KMS-11 (cell line): ENCODE data around the gene TVP23C.

Experiments used
- H2AFZ ChIP-seq: fragments of 200-600 bp; sonication (generic); 2 replicates; pipeline ENCODE4 v1.6.1; 2016; ENCODE audit warnings: antibody characterized with exemption, mixed run types, low read depth
- H3K27ac ChIP-seq: fragments of 200-600 bp; sonication (generic); 2 replicates; pipeline ENCODE4 v1.6.1; 2016; ENCODE audit warnings: mild to moderate bottlenecking, mixed run types
- H3K27me3 ChIP-seq: fragments of 200-600 bp; sonication (generic); 2 replicates; pipeline ENCODE4 v1.6.1; 2017; ENCODE audit warnings: mild to moderate bottlenecking, low read depth, mixed run types, moderate library complexity; ENCODE audit not compliant: insufficient read depth
- H3K36me3 ChIP-seq: fragments of 200-600 bp; sonication (generic); 2 replicates; pipeline ENCODE4 v1.6.1; 2017; ENCODE audit warnings: mild to moderate bottlenecking, mixed run types; ENCODE audit not compliant: insufficient read depth
- H3K4me1 ChIP-seq: fragments of 200-600 bp; sonication (generic); 2 replicates; pipeline ENCODE4 v1.6.1; 2016; ENCODE audit warnings: mild to moderate bottlenecking, low read depth, mixed run types; ENCODE audit not compliant: poor library complexity, severe bottlenecking
- H3K4me2 ChIP-seq: fragments of 200-600 bp; sonication (generic); 2 replicates; pipeline ENCODE4 v1.7.0; 2016; ENCODE audit warnings: mild to moderate bottlenecking, mixed run types
- H3K4me3 ChIP-seq: fragments of 200-600 bp; sonication (generic); IDR thresholded peaks from 2 replicates; pipeline ENCODE4 v1.6.1; 2017; ENCODE audit warnings: low read depth, low read length, mixed read lengths; ENCODE audit not compliant: insufficient read depth
- H3K79me2 ChIP-seq: fragments of 200-600 bp; sonication (generic); 2 replicates; pipeline ENCODE4 v1.6.1; 2016; ENCODE audit warnings: low read depth, mixed run types; ENCODE audit not compliant: insufficient read depth
- H3K9ac ChIP-seq: fragments of 200-600 bp; sonication (generic); 2 replicates; pipeline ENCODE4 v1.6.1; 2016; ENCODE audit warnings: mild to moderate bottlenecking, mixed run types
- H4K20me1 ChIP-seq: fragments of 200-600 bp; sonication (generic); 2 replicates; pipeline ENCODE4 v1.6.1; 2016; ENCODE audit warnings: mild to moderate bottlenecking, mixed run types; ENCODE audit not compliant: insufficient read depth
- TF ChIP-seq, protein P1 (sequence below): fragments of 200-600 bp; sonication (generic); conservative IDR thresholded peaks from 2 replicates; pipeline ENCODE4 v1.6.1; 2017; ENCODE audit warnings: low read depth, mild to moderate bottlenecking, antibody characterized with exemption, low read length, moderate library complexity, mixed read lengths

TVP23C gene

DNA sequence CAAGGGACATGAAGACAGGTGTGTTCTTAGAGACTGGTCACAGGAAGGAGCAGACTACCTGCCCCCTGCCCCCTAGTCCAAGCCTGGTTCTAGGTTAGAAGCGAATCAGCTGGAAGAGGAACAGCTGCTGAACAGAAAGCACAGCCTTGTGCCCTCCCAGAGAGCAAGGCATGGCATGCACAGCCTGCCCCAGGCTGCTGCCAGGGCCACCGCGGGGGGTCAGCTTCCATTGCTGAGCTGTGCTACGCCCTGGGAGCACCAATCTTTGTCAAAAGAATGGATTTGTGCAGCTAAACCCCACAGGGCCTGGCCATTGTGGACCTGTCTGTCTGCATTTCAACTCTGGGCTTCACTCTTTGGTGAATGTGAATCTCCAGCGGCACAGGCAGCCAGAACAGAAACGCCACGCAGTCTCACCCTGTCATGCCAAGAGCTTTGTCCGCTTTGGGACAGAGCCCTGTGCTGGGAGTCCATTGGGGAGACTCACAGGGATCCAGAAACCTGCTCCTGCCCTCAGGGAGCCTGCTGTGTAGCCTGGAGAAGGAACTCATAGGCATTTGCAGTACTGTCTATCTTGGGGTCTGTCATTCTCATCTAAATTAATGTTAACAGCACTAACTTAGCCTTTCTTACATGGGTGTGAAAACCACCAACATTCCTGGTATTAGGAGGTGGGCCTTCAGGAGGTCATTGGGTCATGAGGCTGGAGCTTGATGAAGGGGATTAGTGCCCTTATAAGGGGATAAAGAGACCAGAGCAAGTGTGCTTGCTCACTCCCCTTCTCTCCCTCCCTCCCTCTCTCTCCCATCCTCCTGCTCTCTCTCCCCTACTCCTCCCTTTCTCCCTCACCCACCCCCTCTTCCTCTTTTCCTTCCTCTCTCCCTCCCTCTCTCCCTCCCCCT lies 70.2 kb downstream of the TVP23C start:
- Histone ChIP-seq H3K27me3 (no peaks in the 10 kb centered on the region), H3K27ac (no peak overlapping the region)

GRCh38 chr17:15492186-15492585 lies 71.1 kb downstream of the TVP23C start:
- Histone ChIP-seq H3K9ac (no peak overlapping the region), H3K36me3 (no peaks in the 10 kb centered on the region), H3K4me2 (no peak overlapping the region), H4K20me1 (no peaks in the 10 kb centered on the region), H2AFZ (no peak overlapping the region), H3K27me3 (no peaks in the 10 kb centered on the region), H3K79me2 (no peaks in the 10 kb centered on the region), H3K4me1 (no peaks in the 10 kb centered on the region), H3K27ac (no peak overlapping the region), H3K4me3 (no peak overlapping the region)
- TF ChIP-seq, protein P1, sequence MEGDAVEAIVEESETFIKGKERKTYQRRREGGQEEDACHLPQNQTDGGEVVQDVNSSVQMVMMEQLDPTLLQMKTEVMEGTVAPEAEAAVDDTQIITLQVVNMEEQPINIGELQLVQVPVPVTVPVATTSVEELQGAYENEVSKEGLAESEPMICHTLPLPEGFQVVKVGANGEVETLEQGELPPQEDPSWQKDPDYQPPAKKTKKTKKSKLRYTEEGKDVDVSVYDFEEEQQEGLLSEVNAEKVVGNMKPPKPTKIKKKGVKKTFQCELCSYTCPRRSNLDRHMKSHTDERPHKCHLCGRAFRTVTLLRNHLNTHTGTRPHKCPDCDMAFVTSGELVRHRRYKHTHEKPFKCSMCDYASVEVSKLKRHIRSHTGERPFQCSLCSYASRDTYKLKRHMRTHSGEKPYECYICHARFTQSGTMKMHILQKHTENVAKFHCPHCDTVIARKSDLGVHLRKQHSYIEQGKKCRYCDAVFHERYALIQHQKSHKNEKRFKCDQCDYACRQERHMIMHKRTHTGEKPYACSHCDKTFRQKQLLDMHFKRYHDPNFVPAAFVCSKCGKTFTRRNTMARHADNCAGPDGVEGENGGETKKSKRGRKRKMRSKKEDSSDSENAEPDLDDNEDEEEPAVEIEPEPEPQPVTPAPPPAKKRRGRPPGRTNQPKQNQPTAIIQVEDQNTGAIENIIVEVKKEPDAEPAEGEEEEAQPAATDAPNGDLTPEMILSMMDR, result no peak

More for the DNA sequence above, 70.2 kb downstream of the TVP23C start:
- H3K79me2 ChIP-seq, result no peaks in the 10 kb centered on the region
- no peak overlapping the region for H3K9ac ChIP-seq
- no peak overlapping the region for H3K4me3 ChIP-seq
- TF ChIP-seq, protein P1, result no peak
- H2AFZ ChIP-seq, result no peak overlapping the region
- no peaks in the 10 kb centered on the region for H3K4me1 ChIP-seq
- no peaks in the 10 kb centered on the region for H3K36me3 ChIP-seq
- no peaks in the 10 kb centered on the region for H4K20me1 ChIP-seq
- no peak overlapping the region for H3K4me2 ChIP-seq

DNA sequence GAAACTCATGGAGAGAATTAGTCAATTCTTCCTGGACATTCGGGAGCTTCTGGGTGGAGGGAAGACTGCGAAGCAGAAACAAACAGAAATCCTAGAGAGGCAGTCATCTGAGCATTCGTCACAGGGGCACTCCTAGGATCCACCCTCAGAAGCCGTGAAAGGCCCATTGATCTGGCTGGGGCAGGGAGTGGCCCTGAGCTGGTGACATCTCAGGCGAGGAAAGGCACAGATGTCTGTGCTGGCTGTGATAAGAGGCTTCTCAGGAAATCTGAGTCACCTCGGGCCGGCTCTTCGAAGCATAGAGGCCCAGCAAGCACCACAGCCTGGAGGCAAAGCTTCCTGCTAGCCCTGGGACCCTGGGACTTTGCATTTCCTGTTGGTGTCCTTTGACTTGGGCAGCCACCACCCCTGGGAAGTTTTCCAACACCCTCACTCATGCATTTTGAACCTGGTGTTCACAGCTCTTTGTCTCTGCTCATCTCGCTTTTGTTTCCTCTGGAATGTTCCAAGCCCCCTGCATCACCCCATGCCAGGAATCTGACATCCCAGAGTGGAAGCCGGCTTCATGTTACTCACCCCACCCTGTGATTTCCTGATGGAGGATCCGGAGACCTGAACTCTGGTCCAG lies 72.5 kb downstream of the TVP23C start:
- Histone ChIP-seq H3K9ac (no peak overlapping the region), H4K20me1 (no peaks in the 10 kb centered on the region), H3K4me1 (no peaks in the 10 kb centered on the region), H3K4me2 (no peak overlapping the region), H3K36me3 (no peaks in the 10 kb centered on the region), H3K4me3 (no peak overlapping the region), H3K27ac (no peak overlapping the region), H3K27me3 (no peaks in the 10 kb centered on the region), H3K79me2 (no peaks in the 10 kb centered on the region), H2AFZ (no peak overlapping the region)
- TF ChIP-seq, protein P1, result no peak

DNA sequence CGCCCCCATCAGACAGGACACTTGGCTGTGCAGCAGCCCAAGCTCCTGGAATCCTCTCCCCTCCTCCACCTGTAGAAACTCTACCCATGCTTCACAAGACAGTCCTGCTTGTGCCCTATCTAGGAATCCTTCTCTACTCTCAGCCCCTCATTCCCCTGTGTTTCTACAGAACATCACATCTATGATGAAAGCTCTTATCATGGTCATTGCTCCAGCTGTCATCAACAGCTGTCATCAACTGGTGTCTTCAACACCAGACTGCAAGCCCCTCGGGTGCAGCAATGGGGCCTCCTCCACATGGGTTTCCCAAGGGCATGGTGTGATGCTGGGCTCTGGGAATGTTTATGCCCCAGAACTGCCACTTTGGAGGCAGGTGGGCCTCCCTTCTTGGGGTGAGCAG lies 74.7 kb downstream of the TVP23C start:
- no peak overlapping the region for H3K27ac ChIP-seq
- H3K27me3 ChIP-seq, result no peaks in the 10 kb centered on the region
- H3K79me2 ChIP-seq, result no peaks in the 10 kb centered on the region
- H2AFZ ChIP-seq, result no peak overlapping the region
- no peaks in the 10 kb centered on the region for H3K4me1 ChIP-seq
- no peak overlapping the region for H3K4me2 ChIP-seq
- H3K9ac ChIP-seq, result no peak overlapping the region
- TF ChIP-seq, protein P1, result no peak
- H3K36me3 ChIP-seq, result no peaks in the 10 kb centered on the region
- no peaks in the 10 kb centered on the region for H4K20me1 ChIP-seq
- no peak overlapping the region for H3K4me3 ChIP-seq
